HG02840 (cell line): ENCODE data around the gene LSM6.

Source experiments
- ATAC-seq: cut with Tn5 transposase; IDR thresholded peaks from one replicate; pipeline ENCODE4 v1.9.1; 2021; ENCODE audit warnings: mild to moderate bottlenecking, moderate library complexity, moderate number of reproducible peaks; ENCODE audit not compliant: unreplicated experiment, low FRiP score

The LSM6 gene

GRCh38 chr4:146183209-146183608 is 7.7 kb downstream of the LSM6 start:
- no peak for ATAC-seq

- no peak for ATAC-seq
Measured at GRCh38 chr4:146186041-146186440, 10.5 kb downstream of the LSM6 start.

GRCh38 chr4:146186596-146186995 is 11.1 kb downstream of the LSM6 start:
- ATAC-seq = no peak

- no peak for ATAC-seq
Measured at GRCh38 chr4:146190456-146190855, 14.9 kb downstream of the LSM6 start.

GRCh38 chr4:146191766-146192458 is 16.4 kb downstream of the LSM6 start:
- no peak for ATAC-seq

- ATAC-seq = no peak
Measured at GRCh38 chr4:146193628-146194027, 18.1 kb downstream of the LSM6 start.

- no peak for ATAC-seq
Measured at GRCh38 chr4:146194212-146194611, 18.7 kb downstream of the LSM6 start.

- no peak for ATAC-seq
Measured at GRCh38 chr4:146202665-146203064, 27.1 kb downstream of the LSM6 start.

- ATAC-seq = no peak
Measured at GRCh38 chr4:146207410-146207809, 31.9 kb downstream of the LSM6 start.

- ATAC-seq = no peak
Measured at GRCh38 chr4:146210890-146211289, 35.4 kb downstream of the LSM6 start.

GRCh38 chr4:146211440-146211839 is 35.9 kb downstream of the LSM6 start:
- no peak for ATAC-seq

GRCh38 chr4:146212781-146213180 is 37.3 kb downstream of the LSM6 start:
- no peak for ATAC-seq

- no peak for ATAC-seq
Measured at GRCh38 chr4:146214238-146214637, 38.7 kb downstream of the LSM6 start, which contains the start of gene REELD1. REELD1 (plus strand) TSS chr4:146214538; CDS start chr4:146216953, 2,415 bp downstream.

GRCh38 chr4:146222313-146222712 is 46.8 kb downstream of the LSM6 start:
- ATAC-seq = no peak

GRCh38 chr4:146224326-146224966 is 48.9 kb downstream of the LSM6 start:
- no peak for ATAC-seq

- no peak for ATAC-seq
Measured at GRCh38 chr4:146229406-146229805, 53.9 kb downstream of the LSM6 start.

GRCh38 chr4:146232131-146232722 is 56.7 kb downstream of the LSM6 start:
- no peak for ATAC-seq

GRCh38 chr4:146235654-146236177 is 60.2 kb downstream of the LSM6 start:
- no peak for ATAC-seq

GRCh38 chr4:146236216-146236615 is 60.7 kb downstream of the LSM6 start:
- no peak for ATAC-seq

- ATAC-seq = no peak
Measured at GRCh38 chr4:146237092-146237491, 61.6 kb downstream of the LSM6 start.

GRCh38 chr4:146238107-146238506 is 62.6 kb downstream of the LSM6 start:
- ATAC-seq = no peak
